GM21526 (cell line): Measurements from ENCODE around the gene PNLIPRP1.

Experiments
- ATAC-seq: cut with Tn5 transposase; IDR thresholded peaks from one replicate; pipeline ENCODE4 v1.9.1; 2021; ENCODE audit warnings: moderate library complexity; ENCODE audit not compliant: unreplicated experiment, low FRiP score

PNLIPRP1 gene

DNA sequence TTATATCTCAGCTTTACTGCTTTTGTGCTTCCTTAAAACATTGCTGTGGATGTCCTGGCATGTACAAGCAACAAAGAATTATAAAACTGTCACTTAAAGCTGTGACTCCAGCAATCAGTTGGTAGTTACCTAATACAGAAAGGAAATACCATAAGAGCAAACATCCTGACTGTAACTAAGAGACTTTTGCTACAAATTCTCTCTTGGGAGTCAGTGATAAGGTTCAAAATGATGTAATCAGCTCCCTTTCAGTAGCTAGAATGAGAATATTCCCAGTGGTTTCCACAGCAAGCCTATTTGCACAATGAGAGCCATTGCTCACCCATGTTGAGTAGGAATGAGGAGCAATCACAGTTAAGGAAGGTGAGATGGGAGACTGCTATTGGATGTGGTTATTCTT, 7.6 kb downstream of the PNLIPRP1 start:
- no peak for ATAC-seq

DNA sequence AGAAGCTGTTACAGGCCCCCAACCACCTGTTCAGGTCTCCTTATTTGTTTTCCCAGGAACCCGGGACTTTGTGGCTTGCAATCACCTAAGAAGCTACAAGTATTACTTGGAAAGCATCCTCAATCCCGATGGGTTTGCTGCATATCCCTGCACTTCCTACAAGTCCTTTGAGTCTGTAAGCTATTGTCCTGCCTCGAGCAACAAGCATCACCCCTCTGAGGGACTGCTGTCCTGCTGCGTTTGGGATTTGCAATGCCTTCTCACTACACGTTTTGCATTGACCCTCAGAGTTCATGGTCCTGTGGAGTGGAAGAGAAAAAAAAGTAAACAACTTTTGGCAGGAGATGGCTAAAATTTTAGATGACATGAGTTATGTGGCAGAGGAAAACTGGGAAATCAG, 9.2 kb downstream of the PNLIPRP1 start:
- no peak for ATAC-seq

DNA sequence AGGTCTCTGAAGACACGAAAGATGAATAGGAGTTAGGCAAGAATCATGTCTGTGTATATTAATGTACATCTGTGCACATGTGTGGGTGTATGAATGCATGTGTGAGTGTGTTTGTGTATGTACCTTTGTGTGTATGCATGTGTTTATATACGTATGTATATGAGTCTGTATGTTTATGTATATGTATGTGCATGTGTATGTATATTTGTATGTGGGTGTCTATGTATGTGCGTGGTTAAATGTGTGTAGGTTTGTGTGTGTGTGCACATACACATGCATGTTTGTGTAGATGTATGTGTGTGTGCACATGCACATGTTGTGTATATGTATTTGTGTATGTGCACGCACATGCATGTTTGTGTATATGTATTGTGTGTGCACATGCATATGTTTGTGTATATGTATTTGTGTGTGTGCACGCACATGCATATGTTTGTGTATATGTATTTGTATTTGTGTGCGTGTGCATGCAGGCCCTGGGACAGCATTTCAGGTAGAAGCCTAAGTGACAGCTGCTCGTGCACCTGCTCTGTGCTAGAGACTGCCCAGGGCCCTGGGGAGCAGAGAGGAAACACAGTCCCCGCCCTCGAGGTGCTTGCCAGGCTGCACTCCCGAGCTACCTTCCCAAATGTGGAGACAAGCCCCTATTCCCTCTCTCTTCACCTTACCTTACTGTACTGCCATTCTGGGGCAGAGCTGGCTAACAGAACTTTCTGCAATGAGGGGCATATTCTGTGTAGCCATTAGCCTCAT, 12.1 kb downstream of the PNLIPRP1 start:
- no peak for ATAC-seq

DNA sequence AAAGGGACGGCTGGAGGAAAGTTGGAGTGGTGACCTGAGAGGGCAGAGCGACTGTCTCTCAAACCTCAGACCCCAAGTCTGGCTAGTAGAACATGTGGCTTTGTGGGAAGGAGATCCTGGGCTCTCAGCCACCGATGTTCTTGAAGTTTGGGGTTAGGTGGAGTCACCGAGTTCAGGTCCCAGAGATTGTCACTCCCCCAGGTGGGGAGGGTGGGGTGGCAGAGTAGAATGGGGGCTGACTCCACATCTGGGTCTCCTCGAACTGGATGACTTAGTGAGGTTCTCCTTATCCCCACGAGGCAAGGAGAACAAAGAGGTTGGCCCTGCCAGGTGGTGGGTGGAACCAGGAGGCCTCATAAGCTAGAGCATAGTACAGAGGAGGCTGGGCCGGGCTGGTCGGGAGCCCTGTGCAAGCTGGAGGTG, 15.3 kb downstream of the PNLIPRP1 start:
- no peak for ATAC-seq

DNA sequence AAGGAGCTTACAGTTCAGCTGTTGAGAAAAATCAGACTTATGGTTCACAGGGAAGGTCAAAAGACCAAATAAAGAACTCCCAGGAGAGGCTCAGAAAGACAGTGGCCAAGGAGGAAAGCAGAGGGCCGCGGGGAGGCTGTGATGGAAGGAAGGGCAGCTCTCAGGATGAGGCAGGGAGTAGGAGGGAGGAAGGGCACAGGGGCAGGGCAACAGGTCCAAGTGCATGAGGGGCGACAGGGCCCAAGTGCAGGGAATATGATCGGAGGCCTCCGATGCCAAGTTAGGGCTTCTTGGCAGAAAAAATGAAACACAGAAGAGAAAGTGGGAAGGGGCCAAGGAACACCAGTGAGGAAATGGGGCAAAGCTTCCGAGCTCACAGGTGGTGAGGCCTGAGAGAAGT, 16.6 kb downstream of the PNLIPRP1 start:
- no peak for ATAC-seq

DNA sequence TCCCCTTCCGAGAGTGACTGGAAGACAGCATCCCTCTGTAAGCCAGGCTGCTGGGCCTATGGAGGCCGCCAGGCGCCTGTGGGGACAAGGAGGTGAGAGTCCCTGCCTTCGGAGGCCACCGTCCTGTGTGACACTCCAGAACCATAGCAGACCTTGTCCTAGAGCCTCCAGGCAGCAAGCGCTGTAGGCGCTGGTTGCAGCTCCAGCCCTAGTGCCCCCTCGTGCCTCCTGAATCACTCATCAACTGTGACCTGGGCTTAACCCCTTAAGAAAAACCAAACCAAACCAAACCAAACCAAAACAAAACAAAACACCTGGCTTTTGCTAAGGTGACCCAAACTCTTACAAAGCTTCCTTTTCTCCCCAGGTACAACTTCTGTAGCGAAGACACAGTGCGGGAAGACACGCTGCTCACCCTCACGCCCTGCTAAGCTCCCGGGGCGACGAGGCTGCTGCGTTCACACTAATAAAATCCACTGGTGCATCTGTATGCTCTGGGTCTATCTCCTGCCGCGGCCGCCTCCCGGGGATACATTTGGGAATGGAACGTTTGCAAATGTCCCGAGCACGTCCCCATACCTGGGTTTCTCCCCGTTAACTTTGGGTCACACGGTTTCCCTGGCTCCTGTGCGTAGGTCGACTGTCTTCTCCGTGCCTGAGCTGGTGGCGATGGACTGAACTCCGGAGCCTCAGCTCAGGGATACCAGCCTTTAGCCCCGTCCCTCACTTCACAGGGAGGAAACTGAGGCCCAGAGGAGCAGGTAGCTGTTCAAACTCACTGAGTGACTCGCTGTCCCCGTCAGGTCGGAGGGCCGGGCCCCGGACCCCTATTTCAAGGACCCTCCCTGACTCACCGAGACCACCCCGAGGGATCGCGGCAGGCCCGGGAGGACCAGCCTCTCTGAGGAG, 18.2 kb downstream of the PNLIPRP1 start:
- ATAC-seq: no peak

DNA sequence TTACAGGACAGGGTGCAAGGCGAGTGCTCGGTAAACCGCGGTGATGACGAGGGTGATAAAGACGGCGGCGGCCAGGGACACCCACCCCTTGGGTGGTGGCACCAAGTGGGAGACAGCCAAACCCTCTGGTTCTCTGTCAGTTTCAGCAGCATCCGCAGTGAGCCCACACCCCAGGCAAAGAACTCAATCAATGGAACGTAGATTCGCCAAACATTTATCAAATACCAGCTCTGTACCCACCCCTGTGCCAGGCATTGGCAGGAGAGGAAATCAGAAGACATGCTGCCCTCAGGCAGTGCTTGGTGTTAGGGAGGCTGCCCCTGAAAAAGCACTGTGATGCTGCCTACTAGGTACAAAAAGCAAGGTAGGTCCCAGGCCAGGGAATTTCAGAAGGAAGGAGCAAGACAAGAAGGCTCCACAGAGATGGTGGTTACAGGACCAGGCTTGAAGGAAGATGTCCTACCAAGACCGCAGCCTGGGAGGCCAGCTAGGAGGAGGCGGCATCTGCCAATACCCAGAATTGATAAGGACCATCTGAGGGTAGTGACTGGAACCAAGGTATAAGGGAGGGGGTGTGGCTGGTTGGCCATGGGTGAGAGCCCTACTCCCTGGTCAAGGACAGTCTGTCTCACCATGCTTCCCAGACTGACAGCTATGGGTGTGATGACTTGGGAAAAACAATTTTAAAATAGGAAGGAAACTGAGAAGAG, 19.8 kb downstream of the PNLIPRP1 start:
- ATAC-seq: no peak

DNA sequence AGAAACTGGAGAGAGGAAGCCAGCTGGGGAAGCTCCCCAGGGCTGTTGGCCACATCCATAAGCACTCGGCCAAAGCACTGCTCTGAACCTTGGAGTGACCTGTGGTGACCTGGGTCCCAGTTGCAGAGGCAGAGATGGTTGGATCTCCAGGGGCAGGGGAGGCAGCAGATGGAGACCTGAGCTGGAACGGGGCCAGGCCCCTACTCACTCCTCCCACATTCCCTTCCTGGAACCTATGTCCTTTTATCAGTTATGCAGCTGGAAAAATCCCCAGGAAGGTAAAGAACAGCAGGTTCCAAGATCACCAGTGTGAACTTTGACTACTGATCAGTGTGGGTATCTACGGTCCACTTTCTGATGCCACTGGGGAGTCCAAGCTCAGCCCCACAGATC, 20.4 kb downstream of the PNLIPRP1 start:
- no peak for ATAC-seq

DNA sequence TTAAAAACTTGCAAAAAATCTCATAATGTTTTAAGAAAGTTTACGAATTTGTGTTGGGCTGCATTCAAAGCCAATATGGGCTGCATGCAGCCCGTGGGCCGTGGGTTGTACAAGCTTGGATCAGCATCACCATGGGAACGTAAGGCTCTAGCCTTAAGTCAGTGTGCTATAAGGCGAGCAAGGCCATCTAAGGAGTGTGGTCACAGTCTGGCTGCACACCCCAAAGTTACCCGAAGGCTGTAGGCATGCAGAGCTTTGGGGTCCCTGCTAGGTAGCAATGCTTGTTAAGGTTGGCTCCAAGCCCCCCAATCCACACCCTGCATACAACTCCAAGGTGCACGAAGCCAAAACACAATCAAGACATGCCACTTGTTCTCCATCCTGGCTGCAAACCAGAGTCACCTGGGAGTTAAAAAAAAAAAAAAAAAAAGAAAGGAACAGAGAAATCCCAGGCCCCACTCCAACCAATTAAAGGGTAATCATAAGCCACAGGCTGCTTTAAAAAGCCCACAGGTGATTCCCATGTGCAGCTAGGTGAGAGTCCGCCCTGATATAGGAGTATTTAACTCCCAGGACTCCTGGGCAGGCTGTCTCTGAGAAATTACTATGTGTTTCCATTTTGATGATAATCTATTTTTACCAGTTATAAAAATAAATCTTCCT, 21.5 kb downstream of the PNLIPRP1 start:
- ATAC-seq: no peak

DNA sequence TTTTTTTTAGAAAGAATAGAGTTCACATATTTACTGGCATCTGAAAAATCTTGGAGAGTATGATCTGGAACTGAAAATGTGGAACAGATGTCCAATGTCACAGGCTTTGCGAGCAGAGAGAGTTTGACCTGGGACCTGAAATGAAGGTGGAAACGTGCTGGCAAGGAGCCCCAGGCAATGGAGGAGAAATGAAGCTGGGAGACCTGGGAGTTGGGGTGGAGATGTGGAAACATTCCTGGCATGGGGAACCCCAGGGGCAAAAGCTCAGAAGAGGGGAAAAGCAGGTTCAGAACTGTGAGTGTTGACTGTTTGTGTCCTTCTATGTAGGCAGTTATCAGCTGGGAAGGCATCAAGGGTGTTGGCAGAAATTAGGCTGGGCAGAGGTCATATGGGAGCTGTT, 22.7 kb downstream of the PNLIPRP1 start:
- ATAC-seq: no peak

DNA sequence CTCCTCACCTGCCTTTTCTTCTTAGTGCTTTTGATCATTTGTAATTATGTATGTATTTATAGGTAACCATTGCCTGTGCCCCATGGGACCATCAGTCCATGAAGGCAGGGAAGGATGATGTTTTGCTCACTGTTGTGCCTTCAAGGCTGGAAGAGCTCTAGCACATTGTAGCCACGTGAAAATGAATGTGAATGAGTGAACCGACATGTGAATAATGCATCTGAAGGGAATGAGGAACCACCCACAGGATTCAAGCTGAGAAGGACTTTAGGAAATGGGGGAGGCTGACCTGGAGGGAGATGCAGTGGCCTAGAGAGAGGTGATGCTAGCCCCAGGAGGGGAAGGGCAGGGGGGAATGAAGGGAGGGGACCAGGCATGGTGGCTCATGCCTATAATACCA, 24.0 kb downstream of the PNLIPRP1 start:
- ATAC-seq: no peak

DNA sequence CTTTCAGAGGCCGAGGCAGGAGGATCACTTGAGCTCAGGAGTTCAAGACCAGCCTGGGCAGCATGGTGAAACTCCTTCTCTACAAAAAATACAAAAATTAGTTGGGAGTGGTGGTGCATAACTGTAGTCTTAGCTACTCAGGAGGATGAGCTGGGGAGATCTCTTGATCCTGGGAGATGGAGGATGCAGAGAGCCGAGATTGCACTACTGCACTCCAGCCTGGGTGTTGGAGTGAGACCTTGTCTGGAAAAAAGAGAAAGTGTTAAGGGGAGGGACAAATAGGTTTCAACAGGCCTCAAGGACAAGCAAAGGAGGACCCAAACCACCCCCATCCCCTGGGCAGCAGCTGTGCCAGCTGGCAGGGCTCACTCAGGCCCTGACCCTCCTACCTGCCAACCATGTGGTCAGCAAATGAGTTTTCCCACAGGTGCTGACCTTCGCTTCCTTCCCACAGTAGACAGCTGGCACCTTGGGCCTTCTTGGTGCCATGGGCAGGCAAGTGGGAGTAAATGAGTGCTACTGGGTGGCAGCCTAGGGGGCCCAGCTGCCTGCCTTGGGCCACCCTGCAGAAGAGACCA, 24.5 kb downstream of the PNLIPRP1 start:
- ATAC-seq: no peak

DNA sequence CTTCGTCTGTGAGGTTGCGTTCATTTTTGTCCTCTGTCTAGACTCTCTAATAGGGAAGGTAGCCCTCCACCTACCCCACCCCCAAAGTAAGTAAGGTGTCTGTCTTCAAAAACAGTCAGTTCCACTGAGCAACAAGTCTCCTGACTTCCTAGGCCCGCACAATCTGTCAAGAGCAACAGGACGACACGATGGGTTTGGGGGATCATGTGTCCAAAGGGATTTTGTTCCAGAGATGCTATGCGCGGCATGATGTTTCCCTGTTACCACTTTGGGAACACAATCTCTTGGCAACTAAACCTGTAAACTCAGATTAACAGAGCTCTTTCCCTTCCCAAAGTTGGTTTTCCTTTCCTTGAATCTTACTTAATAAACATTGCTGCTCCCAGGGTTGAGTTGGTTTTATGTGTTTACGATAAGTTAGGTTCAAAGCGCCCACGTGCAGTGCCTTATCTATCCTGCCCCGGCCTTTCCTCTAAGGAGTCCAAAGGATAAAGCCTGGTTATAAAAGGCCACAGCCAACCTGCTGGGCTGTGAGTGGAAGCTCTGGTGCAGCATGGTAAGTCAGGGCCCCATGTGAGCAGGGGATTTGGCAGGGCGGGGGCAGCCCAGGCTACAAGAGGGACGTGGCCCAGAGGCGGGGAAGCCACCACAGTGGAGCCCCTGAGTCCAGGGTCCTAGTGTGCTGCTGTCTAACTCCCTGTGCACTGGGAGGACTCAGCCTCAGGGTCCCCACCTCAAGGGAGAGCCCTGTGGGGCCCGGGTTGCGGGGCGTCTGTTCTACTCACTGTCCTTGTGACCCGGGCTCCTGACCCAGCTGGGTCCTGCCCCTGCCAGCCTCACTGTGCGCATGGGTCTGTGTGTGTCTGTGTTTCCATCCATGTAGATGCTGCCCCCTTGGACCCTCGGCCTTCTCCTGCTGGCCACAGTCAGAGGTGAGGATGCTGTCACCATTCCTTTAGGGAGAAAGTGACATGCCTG, 30.0 kb downstream of the PNLIPRP1 start, which contains the start of gene PNLIPRP2:
Gene PNLIPRP2 (plus strand): TSS at position 531 of the 978 bp plus-strand sequence.
- no peak for ATAC-seq

DNA sequence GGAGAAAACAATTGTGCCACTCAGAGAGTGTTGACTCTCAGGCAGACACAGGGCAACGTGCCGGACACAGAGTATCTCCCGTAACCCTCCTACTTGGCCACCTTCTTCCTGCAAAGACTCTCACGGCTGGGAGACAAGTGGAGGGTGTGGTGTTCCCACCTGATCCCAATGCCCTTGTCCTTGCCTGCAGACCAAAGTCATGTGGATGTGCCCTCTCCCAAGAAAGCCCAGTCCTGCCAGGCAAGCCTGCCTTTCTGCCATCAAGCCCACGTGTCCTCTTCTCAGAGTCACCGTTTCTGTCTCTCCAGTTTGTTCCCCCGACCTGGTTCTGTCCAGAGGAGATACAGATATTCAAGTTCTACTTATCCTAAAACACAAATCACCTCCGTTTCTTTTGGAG, 30.7 kb downstream of the PNLIPRP1 start:
- ATAC-seq: no peak

DNA sequence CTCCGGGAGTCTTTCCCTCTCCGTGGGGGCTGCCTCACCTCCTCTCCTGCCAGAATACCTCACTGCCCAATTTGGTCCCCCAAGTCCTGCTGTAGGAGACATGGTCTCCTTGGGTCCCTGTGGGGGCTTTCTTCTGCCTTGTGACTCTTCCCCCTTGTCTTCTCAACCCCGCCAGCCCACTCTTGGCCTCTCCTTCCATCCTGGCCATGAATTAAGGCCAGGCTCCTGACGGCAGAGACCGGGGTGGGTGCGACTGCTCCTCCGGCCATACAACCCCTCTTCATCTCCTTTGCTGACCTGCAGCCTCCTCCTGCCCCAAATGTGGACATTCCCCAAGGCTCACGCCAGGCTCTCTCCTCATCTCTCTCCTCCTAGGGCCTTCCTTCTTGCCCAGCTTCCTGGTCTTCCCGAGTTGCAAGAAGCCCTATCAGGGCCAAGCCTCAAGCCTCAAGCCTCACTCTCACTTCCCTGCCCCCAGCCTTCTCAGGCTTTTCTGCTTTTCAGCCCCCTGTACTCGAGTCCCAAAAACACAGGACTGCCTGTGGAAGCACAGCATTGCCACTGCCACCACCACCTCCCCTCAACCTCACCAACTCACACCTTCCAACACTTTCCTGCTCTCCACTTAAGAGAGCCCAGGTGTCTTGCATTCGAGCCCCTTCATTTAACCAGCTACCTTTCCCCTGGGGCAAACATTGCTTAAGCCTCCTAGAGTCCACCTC, 31.3 kb downstream of the PNLIPRP1 start:
- no peak for ATAC-seq

DNA sequence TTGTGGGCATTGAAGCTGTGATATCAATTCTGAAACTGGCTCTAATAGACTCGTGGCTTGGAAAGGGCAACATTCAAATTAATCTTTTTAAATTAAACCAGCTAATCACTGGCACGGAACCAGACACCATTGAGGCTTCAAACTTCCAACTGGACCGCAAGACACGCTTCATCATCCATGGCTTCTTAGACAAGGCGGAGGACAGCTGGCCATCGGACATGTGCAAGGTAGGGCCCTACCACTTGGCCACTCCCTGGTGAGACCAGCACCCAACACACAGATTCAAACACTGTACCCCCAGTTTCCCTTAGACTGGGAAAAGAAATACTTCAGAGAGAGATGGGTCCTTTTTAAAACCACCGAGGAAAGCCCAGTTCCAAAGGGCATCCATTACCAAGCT, 35.1 kb downstream of the PNLIPRP1 start:
- ATAC-seq: no peak

DNA sequence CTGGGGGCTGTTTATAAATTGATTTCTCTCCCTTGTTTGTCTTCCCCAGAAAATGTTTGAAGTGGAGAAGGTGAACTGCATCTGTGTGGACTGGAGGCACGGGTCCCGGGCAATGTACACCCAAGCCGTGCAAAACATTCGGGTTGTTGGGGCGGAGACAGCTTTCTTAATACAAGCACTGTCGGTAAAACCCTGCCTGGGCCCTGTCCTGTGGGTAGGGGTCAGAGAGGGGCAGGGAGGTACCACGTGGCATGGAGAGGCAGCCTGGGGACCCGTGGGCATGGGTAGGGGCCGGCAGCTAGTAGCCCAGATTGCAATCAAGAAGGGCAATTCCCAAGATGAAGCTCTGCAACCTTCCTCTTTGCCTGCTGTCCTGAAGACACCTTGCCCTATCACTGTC, 36.1 kb downstream of the PNLIPRP1 start:
- no peak for ATAC-seq

DNA sequence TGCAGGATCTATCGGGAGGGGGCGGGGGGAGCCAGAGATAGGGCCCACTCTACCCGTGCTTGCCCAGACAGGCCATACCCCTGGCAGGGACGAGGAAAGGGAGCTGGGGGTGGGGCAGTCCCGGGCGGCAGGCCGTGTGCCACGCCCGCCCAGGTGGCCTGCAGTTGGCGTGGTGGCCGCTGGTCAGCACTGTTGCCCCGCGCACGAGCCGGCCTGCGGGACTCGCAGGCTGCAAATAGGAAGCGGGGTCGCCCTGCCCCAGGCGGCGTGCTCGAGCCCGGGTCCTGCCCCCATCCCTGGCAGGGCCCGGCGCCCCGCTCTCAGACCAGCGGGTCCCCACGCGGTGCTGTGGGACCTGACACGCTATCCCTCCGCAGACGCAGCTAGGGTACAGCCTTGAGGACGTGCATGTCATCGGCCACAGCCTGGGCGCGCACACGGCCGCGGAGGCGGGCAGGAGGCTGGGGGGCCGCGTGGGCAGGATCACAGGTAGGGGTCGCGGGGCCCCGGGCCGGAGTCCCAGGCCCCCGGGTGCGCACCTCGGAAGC, 36.7 kb downstream of the PNLIPRP1 start:
- no peak for ATAC-seq
